HepG2 (cell line): ENCODE data around the gene ACAA2. TPM values are rescaled to one million over a fixed set of nuclear protein-coding genes. Genes with fewer than 3 reads are reported as not detected.

Experiments used
- AKNA ChIP-seq: sonication (generic); formaldehyde crosslinking; IDR thresholded peaks from 2 replicates; pipeline ENCODE4 v1.4.0; 2020; ENCODE audit warnings: missing genetic modification reagents, borderline replicate concordance
- ATRX ChIP-seq: sonication (generic); formaldehyde crosslinking; IDR thresholded peaks from 2 replicates; pipeline ENCODE4 v1.4.0; 2020; ENCODE audit warnings: missing genetic modification reagents, borderline replicate concordance
- EZH2 ChIP-seq: conservative IDR thresholded peaks from 2 replicates; pipeline ENCODE4 v1.6.1; 2012; ENCODE audit warnings: mild to moderate bottlenecking, low read depth, low read length, moderate library complexity
- FOXP1 ChIP-seq, 2 experiments: fragments of 450-650 bp in 1 of 2; IDR thresholded peaks; 2 replicates each; pipeline ENCODE4 v1.6.1; 2017 to 2018; ENCODE audit warnings: antibody characterized with exemption in 1 of 2
- HIC2 ChIP-seq: sonication (generic); formaldehyde crosslinking; IDR thresholded peaks from 2 replicates; pipeline ENCODE4 v1.9.0; 2022; ENCODE audit warnings: low read depth, missing genetic modification reagents
- HMG20B ChIP-seq: conservative IDR thresholded peaks from 2 replicates; pipeline ENCODE4 v1.6.1; 2016; ENCODE audit warnings: missing genetic modification reagents, missing compliant biosample characterization
- HNRNPK ChIP-seq: fragments of 200-400 bp; formaldehyde crosslinking; IDR thresholded peaks from 2 replicates; pipeline ENCODE4 v1.6.1; 2018; ENCODE audit warnings: low read length, low read depth, moderate library complexity, mild to moderate bottlenecking; ENCODE audit not compliant: poor library complexity, severe bottlenecking
- HOMEZ ChIP-seq: IDR thresholded peaks from 2 replicates; pipeline ENCODE4 v1.6.1; 2016; ENCODE audit warnings: low read depth
- KLF9 ChIP-seq: IDR thresholded peaks from 2 replicates; pipeline ENCODE4 v1.6.1; 2016; ENCODE audit warnings: low read depth
- MNT ChIP-seq: fragments of 450-650 bp; IDR thresholded peaks from 2 replicates; pipeline ENCODE4 v1.6.1; 2016
- NR2C2 ChIP-seq: sonication (generic); formaldehyde crosslinking; IDR thresholded peaks from 2 replicates; pipeline ENCODE4 v1.4.0; 2020; ENCODE audit warnings: missing genetic modification reagents, mild to moderate bottlenecking, moderate library complexity, borderline replicate concordance
- TRIM22 ChIP-seq: fragments of 450-650 bp; IDR thresholded peaks from 2 replicates; pipeline ENCODE4 v1.6.1; 2017
- ZBTB43 ChIP-seq: sonication (generic); formaldehyde crosslinking; conservative IDR thresholded peaks from 2 replicates; pipeline ENCODE4 v1.4.0; 2020; ENCODE audit warnings: missing genetic modification reagents
- ZEB1 ChIP-seq: IDR thresholded peaks from 2 replicates; pipeline ENCODE4 v1.6.1; 2012; ENCODE audit warnings: mild to moderate bottlenecking, low read depth, inconsistent platforms; ENCODE audit not compliant: insufficient replicate concordance
- ZFP36L2 ChIP-seq: sonication (generic); formaldehyde crosslinking; IDR thresholded peaks from 2 replicates; pipeline ENCODE4 v1.4.0; 2020; ENCODE audit warnings: missing genetic modification reagents
- ZNF678 ChIP-seq: sonication (generic); formaldehyde crosslinking; IDR thresholded peaks from 2 replicates; pipeline ENCODE4 v1.4.0; 2020; ENCODE audit warnings: mild to moderate bottlenecking, missing genetic modification reagents
- polyA plus RNA-seq, 8 experiments: library from polyadenylated mRNA; depleted of rRNA in 3 of 8; stranded (reverse) in 7 of 8; unstranded in 1 of 8; fragments of >200 nt; fragmentation: Illumina TruSeq in 4 of 8; extraction: Trizol in 4 of 8; gene quantifications; 2 replicates each; pipeline versions ENCODE4 v1.2.1 to v1.2.3, GENCODE V29; 2011 to 2016; ENCODE audit warnings: low read depth in 4 of 8, missing spikeins in 1 of 8, mixed read lengths in 1 of 8; ENCODE audit not compliant: insufficient read depth in 1 of 8
- total RNA-seq, 5 experiments: library from RNA; depleted of rRNA; stranded (reverse); fragments of >200 nt; fragmentation: Illumina TruSeq; extraction: Trizol; gene quantifications; 2 replicates each; pipeline ENCODE4 v1.2.3, GENCODE V29; 2016; ENCODE audit warnings: low read depth in 1 of 5

ACAA2 gene
- total and polyA plus RNA-seq, 2 of the 13 experiments (the other 11 are each of a cell fraction or from before 2014, with no cell fraction given), result 51.6 to 182 TPM

- TF ChIP-seq AKNA (CRISPR knock-in tag) (no peak), TRIM22 (no peak), KLF9 (no peak), ATRX (no peak), HNRNPK (no peak), NR2C2 (CRISPR knock-in tag) (peak; percentile 73), HOMEZ (no peak), ZFP36L2 (CRISPR knock-in tag) (no peak), FOXP1 (IDR thresholded peaks at IDR 0.05) (no peak), FOXP1 (CRISPR knock-in tag; IDR thresholded peaks at IDR 0.05) (no peak), MNT (no peak), EZH2 (no peak), ZNF678 (CRISPR knock-in tag) (no peak), HIC2 (CRISPR knock-in tag) (no peak), ZEB1 (no peak), HMG20B (CRISPR knock-in tag) (no peak), ZBTB43 (no peak; the same call in 1 of the 2 replicates)
Measured at GRCh38 chr18:49813319-49814146, at the start of gene ACAA2 (continued).
